K562 (cell line): ENCODE results near the gene ZNF577. TPM values are rescaled to one million over a fixed set of nuclear protein-coding genes. Genes with fewer than 3 reads are reported as not detected.

ENCODE experiments used
- ADNP ChIP-seq: fragments of 200-800 bp; sonication (Bioruptor generic); IDR thresholded peaks from 2 replicates; pipeline ENCODE4 v1.6.1; 2016; ENCODE audit warnings: missing genetic modification characterization, missing compliant biosample characterization
- ARHGAP35 ChIP-seq: fragments of 450-650 bp; IDR thresholded peaks from 2 replicates; pipeline ENCODE4 v1.6.1; 2018; ENCODE audit not compliant: partially characterized antibody
- C11orf30 ChIP-seq: fragments of 450-650 bp; IDR thresholded peaks from 2 replicates; pipeline ENCODE4 v1.6.1; 2016; ENCODE audit warnings: low read depth, mild to moderate bottlenecking
- CBX1 ChIP-seq: sonication (generic); IDR thresholded peaks from 2 replicates; pipeline ENCODE4 v1.6.1; 2016; ENCODE audit warnings: antibody characterized with exemption, low read depth, mild to moderate bottlenecking
- CBX3 ChIP-seq, 2 experiments: IDR thresholded peaks; 1 replicate in 1 of 2; 2 replicates in 1 of 2; pipeline ENCODE4 v1.6.1; 2012; ENCODE audit warnings: inconsistent platforms in 2 of 2, low read length in 2 of 2, borderline replicate concordance in 1 of 2, control low read depth in 1 of 2
- EHMT2 ChIP-seq: fragments of 450-650 bp; IDR thresholded peaks from 2 replicates; pipeline ENCODE4 v1.6.1; 2018; ENCODE audit warnings: antibody characterized with exemption
- EP400 ChIP-seq: fragments of 450-650 bp; IDR thresholded peaks from 2 replicates; pipeline ENCODE4 v1.6.1; 2017; ENCODE audit warnings: antibody characterized with exemption, mild to moderate bottlenecking, moderate library complexity
- ETV1 ChIP-seq: fragments of 450-650 bp; conservative IDR thresholded peaks from 2 replicates; pipeline ENCODE4 v1.6.1; 2016; ENCODE audit warnings: missing genetic modification characterization, control low read depth, low read depth, missing compliant biosample characterization
- FOS ChIP-seq: IDR thresholded peaks from 3 replicates; pipeline ENCODE4 v1.6.1; 2011; ENCODE audit not compliant: insufficient read length; ENCODE audit errors: extremely low read depth
- FOXJ2 ChIP-seq: fragments of 200-800 bp; sonication (Bioruptor generic); IDR thresholded peaks from 2 replicates; pipeline ENCODE4 v1.6.1; 2016; ENCODE audit warnings: missing genetic modification characterization, missing compliant biosample characterization
- FOXM1 ChIP-seq, 2 experiments: fragments of 450-650 bp in 1 of 2; sonication (generic) in 1 of 2; formaldehyde crosslinking in 1 of 2; IDR thresholded peaks; 2 replicates each; pipeline versions ENCODE4 v1.6.1 to v1.9.0; 2017 to 2022; ENCODE audit warnings: low read depth in 2 of 2, mild to moderate bottlenecking in 2 of 2, missing genetic modification reagents in 1 of 2, moderate library complexity in 1 of 2
- L3MBTL2 ChIP-seq: fragments of 450-650 bp; IDR thresholded peaks from 2 replicates; pipeline ENCODE4 v1.6.1; 2016; ENCODE audit warnings: mild to moderate bottlenecking, moderate library complexity
- RFX1 ChIP-seq: fragments of 450-650 bp; IDR thresholded peaks from 2 replicates; pipeline ENCODE4 v1.6.1; 2016; ENCODE audit warnings: mild to moderate bottlenecking, moderate library complexity
- SETDB1 ChIP-seq: IDR thresholded peaks from one replicate; pipeline ENCODE4 v1.6.1; 2012; ENCODE audit warnings: low read length, control low read depth, inconsistent platforms
- SMARCA4 ChIP-seq: fragments of 450-650 bp; IDR thresholded peaks from 2 replicates; pipeline ENCODE4 v1.6.1; 2016
- SOX6 ChIP-seq: fragments of 450-650 bp; IDR thresholded peaks from 2 replicates; pipeline ENCODE4 v1.6.1; 2014; ENCODE audit warnings: mild to moderate bottlenecking
- SUPT5H ChIP-seq: fragments of 450-650 bp; IDR thresholded peaks from 2 replicates; pipeline ENCODE4 v1.6.1; 2016
- ZBTB17 ChIP-seq: fragments of 450-650 bp; formaldehyde crosslinking; IDR thresholded peaks from 2 replicates; pipeline ENCODE4 v1.4.0; 2020; ENCODE audit warnings: mild to moderate bottlenecking
- ZNF311 ChIP-seq: fragments of 250-450 bp; sonication (Bioruptor Pico); IDR thresholded peaks from 2 replicates; pipeline ENCODE4 v1.4.0; 2020; ENCODE audit warnings: mild to moderate bottlenecking, moderate library complexity
- polyA plus RNA-seq, 8 experiments: library from polyadenylated mRNA; depleted of rRNA in 4 of 8; stranded (reverse) in 5 of 8; unstranded in 3 of 8; fragments of >200 nt; fragmentation: Nextera tagmentation in 2 of 8; fragmentation: Illumina TruSeq in 1 of 8; extraction: Ambion mirVana in 2 of 8; extraction: Trizol in 1 of 8; gene quantifications; 2 replicates each; pipeline versions ENCODE4 v1.2.1 to v1.2.3, GENCODE V29; 2011 to 2014; ENCODE audit warnings: inconsistent platforms in 1 of 8, missing spikeins in 1 of 8
- total RNA-seq, 7 experiments: library from RNA; depleted of rRNA in 6 of 7; stranded (reverse); fragments of >200 nt in 6 of 7; fragmentation: Illumina TruSeq in 2 of 7; extraction: Trizol in 2 of 7; gene quantifications; 2 replicates each; pipeline versions ENCODE4 v1.2.1 to v1.2.3, GENCODE V29; 2011 to 2021; ENCODE audit warnings: low replicate concordance in 1 of 7
- TF ChIP-seq, protein P1 (sequence below), 2 experiments: IDR thresholded peaks; 2 replicates each; pipeline ENCODE4 v1.6.1; 2011; ENCODE audit warnings: borderline replicate concordance in 1 of 2, control low read depth in 1 of 2, low read depth in 1 of 2, low read length in 1 of 2, mild to moderate bottlenecking in 1 of 2, mixed read lengths in 1 of 2, moderate library complexity in 1 of 2; ENCODE audit not compliant: insufficient read depth in 1 of 2, insufficient read length in 1 of 2, poor library complexity in 1 of 2, severe bottlenecking in 1 of 2; ENCODE audit errors: extremely low read depth in 1 of 2
- TF ChIP-seq, protein P2 (sequence below), 2 experiments: fragments of 450-650 bp; IDR thresholded peaks; 2 replicates each; pipeline ENCODE4 v1.6.1; 2018; ENCODE audit warnings: mild to moderate bottlenecking in 2 of 2, low read depth in 1 of 2; ENCODE audit not compliant: partially characterized antibody in 2 of 2

Gene ZNF577
- total and polyA plus RNA-seq, 9 of the 15 experiments (the other 6 are each of a cell fraction or from before 2014, with no cell fraction given) = 1.3 to 12.7 (median 7.0) TPM

DNA sequence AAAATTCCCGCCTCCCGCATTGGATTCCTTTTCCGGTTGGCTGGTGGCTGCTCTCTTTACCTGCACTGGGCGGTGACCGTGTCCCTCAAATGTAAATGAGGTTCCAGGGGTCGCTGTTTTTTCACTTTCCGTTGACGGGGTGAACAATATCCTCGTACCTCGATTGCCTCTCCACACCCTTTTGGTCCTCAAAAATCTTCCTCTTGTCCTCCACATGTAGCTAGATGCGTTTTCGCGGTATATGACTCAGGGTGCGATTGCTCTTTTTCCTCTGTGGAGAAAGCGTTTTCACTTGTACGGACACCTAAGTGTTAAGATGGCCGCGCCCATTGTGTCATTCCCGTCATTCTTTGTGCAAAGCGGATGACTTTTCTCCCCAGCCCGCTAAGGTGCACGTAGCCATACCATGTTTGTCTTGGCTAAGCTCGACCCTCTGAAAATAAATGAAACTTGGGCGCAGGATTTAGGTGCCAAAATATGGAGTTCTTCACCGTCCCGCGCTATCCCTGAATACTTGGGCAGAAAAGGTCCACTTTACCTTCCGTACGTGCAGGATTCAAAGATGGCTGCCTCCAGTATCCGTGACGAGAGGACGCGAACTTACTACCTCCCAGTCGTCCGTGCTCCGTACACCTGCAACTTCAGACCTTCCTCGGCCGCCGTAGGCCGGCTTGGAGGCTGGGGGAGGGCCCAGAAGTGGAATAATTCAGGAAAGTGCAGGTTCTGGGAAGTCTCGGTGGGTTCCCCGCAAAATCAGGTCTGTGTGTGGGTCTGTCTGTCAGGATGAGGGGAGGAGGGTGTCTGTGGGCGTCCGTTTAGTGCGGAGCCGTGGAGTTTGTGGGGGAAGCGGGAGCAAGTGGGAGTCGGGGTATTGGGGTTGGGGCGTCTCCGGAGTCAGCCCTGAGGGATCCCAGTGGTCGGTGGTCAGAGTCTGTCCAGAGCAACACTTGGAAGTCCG is 39.3 kb upstream of the ZNF577 start, which contains the start of gene ZNF613 (continued):
- TF ChIP-seq EHMT2 (no peak), ZBTB17 (CRISPR knock-in tag) (peak; percentile 92), ZNF311 (CRISPR knock-in tag) (no peak), ADNP (no peak), C11orf30 (peak; percentile 7; the same call in 1 of the 2 replicates), SOX6 (peak; percentile 42; the same call in 1 of the 2 replicates), CBX3 (IDR thresholded peaks at IDR 0.05; ENCODE audit: borderline replicate concordance in 1 of 2, low read length in 2 of 2) (peak in 1 of 2 experiments; percentile 62; a peak in 2 of 3 replicates), SUPT5H (peak; percentile 69), RFX1 (no peak), L3MBTL2 (peak; percentile 95), ARHGAP35 (no peak), SMARCA4 (0 out of 2 replicates have a peak, but pooled peaks have one; percentile 14), EP400 (peak; percentile 55; the same call in 1 of the 2 replicates), FOXJ2 (tag) (peak; percentile 59; the same call in 1 of the 2 replicates), FOXM1 (IDR thresholded peaks at IDR 0.05; ENCODE audit: low read depth) (peak; percentile 2; the same call in 1 of the 2 replicates), FOXM1 (CRISPR knock-in tag; IDR thresholded peaks at IDR 0.05; ENCODE audit: low read depth) (no peak), CBX1 (peak; percentile 77), ETV1 (tag) (peak; percentile 41; the same call in 1 of the 2 replicates), SETDB1 (no peak), FOS (peak; percentile 26)
- TF ChIP-seq, protein P1, sequence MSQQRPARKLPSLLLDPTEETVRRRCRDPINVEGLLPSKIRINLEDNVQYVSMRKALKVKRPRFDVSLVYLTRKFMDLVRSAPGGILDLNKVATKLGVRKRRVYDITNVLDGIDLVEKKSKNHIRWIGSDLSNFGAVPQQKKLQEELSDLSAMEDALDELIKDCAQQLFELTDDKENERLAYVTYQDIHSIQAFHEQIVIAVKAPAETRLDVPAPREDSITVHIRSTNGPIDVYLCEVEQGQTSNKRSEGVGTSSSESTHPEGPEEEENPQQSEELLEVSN (IDR thresholded peaks at IDR 0.05; ENCODE audit: borderline replicate concordance in 1 of 2, extremely low read depth in 1 of 2, insufficient read depth in 1 of 2, insufficient read length in 1 of 2, low read depth in 1 of 2, low read length in 1 of 2, poor library complexity in 1 of 2, severe bottlenecking in 1 of 2) = peak; percentile 64 to 81
- TF ChIP-seq, protein P2, sequence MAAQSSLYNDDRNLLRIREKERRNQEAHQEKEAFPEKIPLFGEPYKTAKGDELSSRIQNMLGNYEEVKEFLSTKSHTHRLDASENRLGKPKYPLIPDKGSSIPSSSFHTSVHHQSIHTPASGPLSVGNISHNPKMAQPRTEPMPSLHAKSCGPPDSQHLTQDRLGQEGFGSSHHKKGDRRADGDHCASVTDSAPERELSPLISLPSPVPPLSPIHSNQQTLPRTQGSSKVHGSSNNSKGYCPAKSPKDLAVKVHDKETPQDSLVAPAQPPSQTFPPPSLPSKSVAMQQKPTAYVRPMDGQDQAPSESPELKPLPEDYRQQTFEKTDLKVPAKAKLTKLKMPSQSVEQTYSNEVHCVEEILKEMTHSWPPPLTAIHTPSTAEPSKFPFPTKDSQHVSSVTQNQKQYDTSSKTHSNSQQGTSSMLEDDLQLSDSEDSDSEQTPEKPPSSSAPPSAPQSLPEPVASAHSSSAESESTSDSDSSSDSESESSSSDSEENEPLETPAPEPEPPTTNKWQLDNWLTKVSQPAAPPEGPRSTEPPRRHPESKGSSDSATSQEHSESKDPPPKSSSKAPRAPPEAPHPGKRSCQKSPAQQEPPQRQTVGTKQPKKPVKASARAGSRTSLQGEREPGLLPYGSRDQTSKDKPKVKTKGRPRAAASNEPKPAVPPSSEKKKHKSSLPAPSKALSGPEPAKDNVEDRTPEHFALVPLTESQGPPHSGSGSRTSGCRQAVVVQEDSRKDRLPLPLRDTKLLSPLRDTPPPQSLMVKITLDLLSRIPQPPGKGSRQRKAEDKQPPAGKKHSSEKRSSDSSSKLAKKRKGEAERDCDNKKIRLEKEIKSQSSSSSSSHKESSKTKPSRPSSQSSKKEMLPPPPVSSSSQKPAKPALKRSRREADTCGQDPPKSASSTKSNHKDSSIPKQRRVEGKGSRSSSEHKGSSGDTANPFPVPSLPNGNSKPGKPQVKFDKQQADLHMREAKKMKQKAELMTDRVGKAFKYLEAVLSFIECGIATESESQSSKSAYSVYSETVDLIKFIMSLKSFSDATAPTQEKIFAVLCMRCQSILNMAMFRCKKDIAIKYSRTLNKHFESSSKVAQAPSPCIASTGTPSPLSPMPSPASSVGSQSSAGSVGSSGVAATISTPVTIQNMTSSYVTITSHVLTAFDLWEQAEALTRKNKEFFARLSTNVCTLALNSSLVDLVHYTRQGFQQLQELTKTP (IDR thresholded peaks at IDR 0.05; ENCODE audit: low read depth in 1 of 2, partially characterized antibody in 2 of 2) = peak in 1 of 2 experiments; percentile 82
